Right forelimb (tissue), 1 donor: ENCODE data around the gene GRIP1.

Source experiments
- DNase-seq: peaks from one replicate; pipeline ENCODE4 v3.0.0-alpha.2; 2018

The GRIP1 gene

GRCh38 chr12:66644151-66644550 lies 34.7 kb downstream of the GRIP1 start:
- no peak for DNase-seq

- no peak for DNase-seq
Observed at GRCh38 chr12:66640691-66641460, 38.0 kb downstream of the GRIP1 start.

GRCh38 chr12:66638666-66639065 lies 40.2 kb downstream of the GRIP1 start:
- no peak for DNase-seq

GRCh38 chr12:66637699-66638301 lies 41.1 kb downstream of the GRIP1 start:
- DNase-seq: no peak

- no peak for DNase-seq
Observed at GRCh38 chr12:66636771-66637170, 42.1 kb downstream of the GRIP1 start.

GRCh38 chr12:66633676-66634075 lies 45.2 kb downstream of the GRIP1 start:
- no peak for DNase-seq

GRCh38 chr12:66629138-66629870 lies 49.6 kb downstream of the GRIP1 start:
- no peak for DNase-seq

- no peak for DNase-seq
Observed at GRCh38 chr12:66627988-66628317, 50.9 kb downstream of the GRIP1 start.

GRCh38 chr12:66627270-66627987 lies 51.4 kb downstream of the GRIP1 start:
- no peak for DNase-seq

- DNase-seq: no peak
Observed at GRCh38 chr12:66624806-66625205, 54.1 kb downstream of the GRIP1 start.

GRCh38 chr12:66623455-66623854 lies 55.4 kb downstream of the GRIP1 start:
- no peak for DNase-seq

GRCh38 chr12:66620688-66621087 lies 58.2 kb downstream of the GRIP1 start:
- DNase-seq: no peak

GRCh38 chr12:66620026-66620425 lies 58.9 kb downstream of the GRIP1 start:
- no peak for DNase-seq

- DNase-seq: no peak
Observed at GRCh38 chr12:66617991-66618390, 60.9 kb downstream of the GRIP1 start.

GRCh38 chr12:66612090-66612775 lies 66.6 kb downstream of the GRIP1 start:
- DNase-seq: no peak

GRCh38 chr12:66607147-66607546 lies 71.7 kb downstream of the GRIP1 start:
- DNase-seq: no peak

GRCh38 chr12:66605293-66605692 lies 73.6 kb downstream of the GRIP1 start:
- no peak for DNase-seq

GRCh38 chr12:66603981-66604479 lies 74.8 kb downstream of the GRIP1 start:
- DNase-seq: no peak

GRCh38 chr12:66603461-66603860 lies 75.4 kb downstream of the GRIP1 start:
- DNase-seq: no peak

GRCh38 chr12:66602483-66603143 lies 76.3 kb downstream of the GRIP1 start:
- no peak for DNase-seq

GRCh38 chr12:66600903-66601302 lies 78.0 kb downstream of the GRIP1 start:
- no peak for DNase-seq

- no peak for DNase-seq
Observed at GRCh38 chr12:66599816-66600215, 79.1 kb downstream of the GRIP1 start.
